Measurements from ENCODE around the gene OR2W1.
A peak's percentile ranks its signal among the peaks of the same experiment; 100 is the strongest.

OR2W1 gene

GRCh38 chr6:29019629-29020028 is 25.3 kb downstream of the OR2W1 start:
- POLR2A ChIA-PET = no interaction called here
- no peak for DNase-seq (ENCODE audit: extremely low spot score)
- TF ChIP-seq CTCF (IDR thresholded peaks at IDR 0.05; ENCODE audit: control extremely low read depth, extremely low read depth, low read depth, missing control alignments) = no peak
- CTCF ChIA-PET = interaction anchor here (1.2 to 2.8 kb wide), 2 partner anchors 11 to 182 kb away, joined by 4 to 12 read pairs; no protein-coding TSS in a partner anchor

- no peak for TF ChIP-seq CTCF (IDR thresholded peaks at IDR 0.05; ENCODE audit: control extremely low read depth, extremely low read depth, low read depth, missing control alignments)
- no peak for DNase-seq (ENCODE audit: extremely low spot score)
- CTCF ChIA-PET = interaction anchor here (1.2 to 6.3 kb wide), 2 partner anchors 177 to 1059 kb away, joined by 3 to 79 read pairs; no protein-coding TSS in a partner anchor
- POLR2A ChIA-PET = no interaction called here
Observed at GRCh38 chr6:29017428-29017802, 27.6 kb downstream of the OR2W1 start.

- peak; percentile 89 for TF ChIP-seq CTCF (IDR thresholded peaks at IDR 0.05; ENCODE audit: control extremely low read depth, extremely low read depth, low read depth, missing control alignments)
- ChIA-PET POLR2A (no interaction called here), CTCF (interaction anchor here (0.6 to 6.3 kb wide), 31 partner anchors 10 to 1058 kb away, joined by 3 to 79 read pairs (median 4); partner anchors contain the start of genes TRIM27 and ZNF311)
- DNase-seq (ENCODE audit: extremely low spot score) = peak; percentile 73
Observed at GRCh38 chr6:29016559-29017427, 28.2 kb downstream of the OR2W1 start.

- DNase-seq (ENCODE audit: extremely low spot score) = no peak
- POLR2A ChIA-PET = no interaction called here
Observed at GRCh38 chr6:29014729-29015608, 30.0 kb downstream of the OR2W1 start.

GRCh38 chr6:29011276-29011734 is 33.7 kb downstream of the OR2W1 start:
- ChIA-PET CTCF (interaction anchor here (1.1 to 3.1 kb wide), 5 partner anchors 9 to 185 kb away, joined by 4 to 14 read pairs (median 4); no protein-coding TSS in a partner anchor), POLR2A (no interaction called here)
- no peak for TF ChIP-seq CTCF (IDR thresholded peaks at IDR 0.05; ENCODE audit: control extremely low read depth, extremely low read depth, low read depth, missing control alignments)
- peak; percentile 32 for DNase-seq (ENCODE audit: extremely low spot score)

More at GRCh38 chr6:29014729-29015608, 30.0 kb downstream of the OR2W1 start:
- no peak for TF ChIP-seq CTCF (IDR thresholded peaks at IDR 0.05; ENCODE audit: control extremely low read depth, extremely low read depth, low read depth, missing control alignments)
- CTCF ChIA-PET = interaction anchor here (0.7 to 6.3 kb wide), 12 partner anchors 15 to 638 kb away, joined by 3 to 79 read pairs (median 6); no protein-coding TSS in a partner anchor

GRCh38 chr6:29009358-29009757 is 35.6 kb downstream of the OR2W1 start:
- ChIA-PET CTCF (interaction anchor here (1.1 to 3.1 kb wide), 2 partner anchors 147 to 172 kb away, joined by 3 to 14 read pairs; no protein-coding TSS in a partner anchor), POLR2A (no interaction called here)
- TF ChIP-seq CTCF (IDR thresholded peaks at IDR 0.05; ENCODE audit: control extremely low read depth, extremely low read depth, low read depth, missing control alignments) = no peak
- no peak for DNase-seq (ENCODE audit: extremely low spot score)
